Hematopoietic multipotent progenitor cell treated with erythropoietin and hydrocortisone succinate and interleukin-3 and kit ligand, for 4 days (in vitro differentiated cells): ENCODE data around the gene PHKG1.
"Not testable (repeated sequence)": the region's sequence is repeated elsewhere in the genome, so short reads cannot be mapped to it uniquely, and the experiment has no call there.

Source experiments
- DNase-seq: peaks from one replicate; pipeline ENCODE4 v3.0.0-alpha.2; 2015

PHKG1 gene

DNA sequence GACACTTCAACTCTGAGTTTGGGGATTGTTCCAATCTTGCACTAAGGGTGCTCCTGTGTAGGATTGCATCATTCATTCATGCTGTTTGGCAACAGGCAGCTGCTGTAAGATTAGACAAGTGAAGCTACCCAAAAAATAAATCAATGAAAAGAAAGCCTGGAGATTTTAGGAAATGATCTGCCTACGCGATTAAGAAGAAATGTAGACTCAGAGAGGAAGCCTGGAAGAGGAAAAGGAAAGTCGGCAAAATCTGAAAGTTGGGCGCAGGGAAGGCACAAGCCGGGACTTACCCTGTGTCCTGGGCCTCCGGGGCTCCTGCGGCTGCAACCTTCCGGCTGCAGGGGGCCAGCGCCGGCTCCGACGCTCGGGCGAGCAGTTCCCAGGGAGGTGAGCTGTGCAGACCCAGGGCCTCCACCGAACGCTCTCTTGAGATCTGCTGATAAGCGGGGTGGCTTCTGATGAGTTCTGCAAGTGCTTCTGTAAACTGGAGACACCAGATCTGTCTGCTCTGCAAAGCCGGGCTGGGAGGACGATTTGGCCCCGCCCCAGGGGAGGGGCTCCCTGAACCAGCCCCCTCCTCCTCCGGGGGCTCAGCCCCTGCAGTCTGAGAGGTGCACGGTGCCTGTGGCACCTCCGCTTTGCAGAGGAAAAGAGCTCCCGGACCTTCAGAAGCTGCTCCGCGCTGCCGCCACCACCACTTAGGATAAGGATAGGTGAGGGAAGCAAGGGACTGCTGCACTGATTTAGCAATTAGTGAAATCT, 58.9 kb downstream of the PHKG1 start:
- peak; percentile 91 for DNase-seq

DNA sequence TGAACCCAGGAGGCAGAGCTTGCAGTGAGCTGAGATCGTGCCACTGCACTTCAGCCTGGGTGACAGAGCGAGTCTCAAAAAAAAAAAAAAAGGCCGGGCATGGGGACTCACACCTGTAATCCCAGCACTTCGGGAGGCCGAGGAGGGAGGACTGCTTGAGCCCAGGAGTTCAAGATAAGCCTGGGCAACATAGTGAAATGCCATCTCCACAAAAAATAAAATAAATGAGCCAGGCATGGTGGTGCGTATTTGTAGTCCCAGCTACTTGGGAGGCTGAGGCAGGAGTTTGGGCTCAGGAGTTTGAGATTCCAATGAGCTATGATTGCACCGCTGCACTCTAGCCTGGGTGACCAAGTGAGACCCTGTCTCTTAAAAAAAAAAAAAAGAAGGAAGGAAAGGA, 60.2 kb downstream of the PHKG1 start:
- DNase-seq, result not testable (repeated sequence)

DNA sequence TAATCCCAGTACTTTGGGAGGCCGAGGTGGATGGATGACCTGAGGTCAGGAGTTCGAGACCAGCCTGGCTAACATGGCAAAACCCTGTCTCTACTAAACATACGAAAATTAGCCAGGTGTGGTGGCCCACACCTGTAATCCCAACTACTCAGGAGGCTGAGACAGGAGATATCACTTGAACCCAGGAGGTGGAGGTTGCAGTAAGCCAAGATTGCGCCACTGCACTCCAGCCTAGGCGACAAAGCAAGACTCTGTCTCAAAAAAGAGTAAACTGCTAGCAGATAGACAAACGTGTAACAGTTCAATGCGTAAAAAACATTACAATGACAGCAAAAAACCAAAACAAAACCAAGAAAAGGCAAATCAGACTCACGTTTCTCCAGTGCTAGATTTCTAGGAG, 61.2 kb downstream of the PHKG1 start:
- DNase-seq, result not testable (repeated sequence)

DNA sequence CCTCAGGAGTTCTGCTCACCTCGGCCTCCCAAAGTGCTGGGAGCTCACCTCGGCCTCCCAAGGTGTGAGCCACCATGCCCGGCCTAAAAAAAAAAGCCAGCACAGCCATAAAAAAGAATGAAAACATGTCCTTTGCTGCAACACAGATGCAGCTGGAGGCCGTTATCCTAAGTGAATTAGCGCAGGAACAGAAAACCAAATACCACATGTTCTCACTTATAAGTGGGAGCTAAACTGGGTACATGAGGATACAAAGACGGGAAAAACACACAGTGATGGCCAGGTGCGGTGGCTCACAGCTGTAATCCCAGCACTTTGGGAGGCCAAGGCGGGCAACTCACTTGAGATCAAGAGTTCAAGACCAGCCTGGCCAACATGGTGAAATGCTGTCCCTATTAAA, 62.4 kb downstream of the PHKG1 start:
- no peak for DNase-seq
